Mesenteric fat pad (tissue), 1 donor: ENCODE results near the gene IGF2BP1. TPM values are rescaled to one million over a fixed set of nuclear protein-coding genes. Genes with fewer than 3 reads are reported as not detected.
A peak's percentile ranks its signal among the peaks of the same experiment; 100 is the strongest.

Source experiments
- DNase-seq: peaks from one replicate; pipeline ENCODE4 v3.0.0-alpha.2; 2020; ENCODE audit warnings: low spot score
- total RNA-seq: library from RNA; stranded (reverse); fragmentation: NEBNext Ultra II Directional; extraction: Animal tissue kit (Norgen Biotek cat#: 25700); gene quantifications from one replicate; pipeline ENCODE4 v1.2.1, GENCODE V29; 2021
- donor health status: DM: yes; HTN: yes; CAD: no.

IGF2BP1 gene
- total RNA-seq, 1 donor from 2014 or later, result not detected

DNA sequence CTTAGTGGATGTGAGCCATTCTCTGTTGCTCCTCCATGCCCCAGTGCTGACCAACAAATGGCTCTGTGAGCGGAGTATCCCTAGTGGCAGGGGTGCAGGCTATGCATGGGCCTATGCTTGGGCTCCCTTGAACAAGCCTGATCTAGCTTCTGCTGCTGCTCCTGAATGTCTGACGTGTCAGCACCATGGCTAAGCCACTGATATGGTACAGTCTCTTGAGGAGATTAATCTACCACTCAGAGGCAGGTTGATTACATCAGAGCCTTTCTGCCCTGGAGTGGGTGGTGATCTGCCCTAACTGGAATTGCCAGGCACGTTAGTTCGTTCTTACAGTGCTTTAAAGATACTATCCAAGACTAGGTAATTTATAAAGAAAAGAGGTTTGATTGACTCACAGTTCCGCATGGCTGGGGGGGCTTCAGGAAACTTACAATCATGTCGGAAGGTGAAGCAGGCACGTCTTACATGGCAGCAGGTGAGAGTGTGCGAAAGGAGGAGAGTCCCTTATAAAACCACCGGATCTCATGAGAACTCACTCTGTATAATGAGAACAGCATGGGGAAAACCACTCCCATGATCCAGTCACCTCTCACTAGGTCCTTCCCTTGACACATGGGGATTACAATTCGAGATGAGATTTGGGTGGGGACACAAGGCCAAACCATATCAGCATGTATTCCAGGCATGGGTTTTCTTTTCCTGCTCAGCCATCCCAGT is 93.9 kb downstream of the IGF2BP1 start:
- peak; percentile 43 for DNase-seq

DNA sequence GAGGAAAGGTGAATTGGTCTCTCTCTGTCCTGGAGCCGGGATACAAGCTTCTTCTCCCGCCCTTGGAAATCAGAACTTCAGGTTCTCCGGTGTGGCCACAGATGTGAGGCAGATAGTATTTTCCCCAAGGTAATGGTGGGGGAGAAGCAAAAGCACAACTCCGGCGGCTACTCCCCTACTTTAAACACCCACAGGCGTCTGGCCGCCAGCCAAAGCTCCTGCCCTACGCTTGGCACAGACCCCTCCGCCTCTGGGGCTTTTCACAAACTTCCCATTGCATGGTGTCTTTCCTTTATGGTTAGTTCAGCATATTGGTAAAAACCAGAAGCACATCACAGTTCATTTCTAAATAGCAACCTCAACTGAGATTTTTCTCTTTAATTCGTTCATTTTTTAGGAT is 95.9 kb downstream of the IGF2BP1 start:
- no peak for DNase-seq

DNA sequence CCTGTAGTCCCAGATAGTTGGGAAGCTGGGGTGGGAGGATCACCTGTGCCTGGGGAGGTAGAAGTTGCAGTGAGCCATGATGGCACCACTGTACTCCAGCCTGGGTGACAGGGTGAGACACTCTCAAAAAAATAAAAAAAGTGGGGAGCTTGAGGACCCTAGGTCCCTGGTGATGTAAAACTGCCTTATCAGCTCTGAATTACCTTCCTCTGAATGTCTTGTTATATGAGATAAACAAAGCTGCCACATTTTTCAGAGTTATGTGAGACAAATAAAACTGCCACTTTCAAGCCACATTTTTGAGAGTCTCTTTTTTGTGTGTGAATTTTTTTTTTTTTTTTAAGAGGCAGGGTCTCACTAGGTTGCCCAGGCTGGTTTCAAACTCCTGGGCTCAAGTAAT is 103.4 kb downstream of the IGF2BP1 start:
- DNase-seq, result no peak

DNA sequence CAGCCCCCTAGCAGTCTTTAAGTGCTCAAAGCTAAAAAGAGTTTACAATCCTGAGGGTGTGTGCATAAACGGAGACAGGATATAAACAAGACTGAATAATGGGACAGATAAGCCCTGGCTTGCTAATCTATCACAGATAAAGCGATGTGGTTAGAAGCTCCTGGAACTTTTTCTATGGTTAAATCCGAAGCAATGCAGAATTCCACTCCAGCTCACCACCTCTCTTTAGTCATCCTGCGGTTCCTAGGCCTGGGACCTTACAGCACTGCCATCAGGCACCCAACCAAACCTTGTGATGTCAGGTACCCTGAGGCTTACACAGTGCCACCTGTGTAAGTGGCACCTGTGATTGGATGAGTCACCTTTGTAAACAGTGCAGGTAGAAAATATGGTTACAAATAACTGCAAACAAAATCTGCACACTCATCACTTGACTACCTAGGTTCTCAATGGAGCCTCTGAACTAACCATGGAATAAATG is 103.9 kb downstream of the IGF2BP1 start:
- DNase-seq, result peak; percentile 24

GRCh38 chr17:49103360-49103759 is 106.2 kb downstream of the IGF2BP1 start:
- DNase-seq, result peak; percentile 57

DNA sequence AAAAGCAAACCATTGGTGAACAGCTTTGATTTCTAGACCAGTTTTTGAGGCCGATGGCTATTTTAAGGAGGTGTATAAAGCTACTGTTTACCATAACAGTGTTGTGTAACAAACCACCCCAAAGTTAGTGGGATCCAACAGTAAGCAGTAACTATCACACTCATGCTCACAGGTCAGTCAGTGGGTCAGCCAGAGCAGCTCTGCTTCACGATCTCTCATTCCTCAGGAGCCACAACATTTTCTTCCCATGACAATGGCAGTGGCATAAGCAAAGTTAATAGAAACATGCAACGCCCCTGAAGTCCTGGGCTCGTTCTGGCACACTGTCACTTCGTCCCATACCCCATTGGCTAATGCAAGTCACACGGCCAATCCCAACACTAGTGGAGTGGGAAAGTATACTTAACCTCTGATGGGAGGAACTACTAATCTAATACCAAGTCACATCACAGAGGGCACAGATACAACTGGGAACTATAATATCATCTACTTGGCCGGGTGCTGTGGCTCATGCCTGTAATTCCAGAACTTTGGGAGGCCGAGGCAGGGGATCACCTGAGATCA is 107.4 kb downstream of the IGF2BP1 start:
- peak; percentile 35 for DNase-seq

Other genes starting within 250 kb of the IGF2BP1 start
- gene TTLL6, start 180.2 kb upstream of the IGF2BP1 start, total RNA-seq, result not detected
- gene CALCOCO2, start 166.3 kb upstream of the IGF2BP1 start, total RNA-seq, result 168 TPM
- gene ATP5MC1, start 104.6 kb upstream of the IGF2BP1 start, total RNA-seq, result 51.0 TPM
- gene UBE2Z, start 89.0 kb upstream of the IGF2BP1 start, total RNA-seq, result 57.5 TPM
- gene SNF8, start 52.5 kb upstream of the IGF2BP1 start, total RNA-seq, result 104 TPM
- not detected for gene GIP, start 28.8 kb upstream of the IGF2BP1 start, total RNA-seq
- gene B4GALNT2, start 135.4 kb downstream of the IGF2BP1 start, total RNA-seq, result not detected
- gene GNGT2, start 213.2 kb downstream of the IGF2BP1 start, total RNA-seq, result 1.5 TPM
- 12.5 TPM for gene ABI3, start 213.3 kb downstream of the IGF2BP1 start, total RNA-seq
- gene PHOSPHO1, start 233.4 kb downstream of the IGF2BP1 start, total RNA-seq, result 1.8 TPM